Calu3 (cell line): ENCODE data around the gene HOXA7. TPM values are rescaled to one million over a fixed set of nuclear protein-coding genes. Genes with fewer than 3 reads are reported as not detected.
A peak's percentile ranks its signal among the peaks of the same experiment; 100 is the strongest.

ENCODE experiments used
- BruUV-seq: library from RNA; stranded (reverse); fragments of 400-500 nt; replicated peaks from 2 replicates; lab custom pipeline; 2021; lab: Mats Ljungman, UMichigan
- CTCF ChIA-PET: fragments of 300-600 bp; sonication (Branson Sonifier 250); formaldehyde crosslinking; loops from one replicate; lab custom pipeline; 2022; ENCODE audit warnings: antibody characterized with exemption; lab: Charles Lee
- DNase-seq: peaks from one replicate; pipeline ENCODE4 v3.0.0; 2022
- H3K27ac Mint-ChIP-seq: one replicate; pipeline ENCODE4 v1.8.0; 2022; ENCODE audit warnings: mixed read lengths; ENCODE audit not compliant: unreplicated experiment
- H3K27me3 Mint-ChIP-seq: one replicate; pipeline ENCODE4 v1.8.0; 2022; ENCODE audit warnings: mixed read lengths; ENCODE audit not compliant: unreplicated experiment
- H3K36me3 Mint-ChIP-seq: one replicate; pipeline ENCODE4 v1.8.0; 2022; ENCODE audit warnings: mild to moderate bottlenecking, moderate library complexity, mixed read lengths; ENCODE audit not compliant: insufficient read depth, unreplicated experiment
- H3K4me1 Mint-ChIP-seq: one replicate; pipeline ENCODE4 v1.8.0; 2022; ENCODE audit warnings: mild to moderate bottlenecking, low read depth, mixed read lengths; ENCODE audit not compliant: unreplicated experiment
- H3K4me3 Mint-ChIP-seq: one replicate; pipeline ENCODE4 v1.8.0; 2022; ENCODE audit warnings: mild to moderate bottlenecking, low read depth, moderate library complexity, mixed read lengths; ENCODE audit not compliant: unreplicated experiment
- H3K9me3 Mint-ChIP-seq: one replicate; pipeline ENCODE4 v1.8.0; 2022; ENCODE audit warnings: low read depth, mixed read lengths; ENCODE audit not compliant: unreplicated experiment
- CTCF ChIP-seq: fragments of 200-600 bp; IDR thresholded peaks from one replicate; pipeline ENCODE4 v1.8.0; 2022; ENCODE audit warnings: antibody characterized with exemption; ENCODE audit not compliant: unreplicated experiment
- intact Hi-C: fragments of 100-400 bp; cut with micrococcal nuclease; formaldehyde crosslinking; loops from one replicate; pipeline ENCODE4 v1.10.0; 2022; ENCODE audit not compliant: unreplicated experiment
- microRNA-seq: library from miRNA; unstranded; fragments of <30 nt; microRNA quantifications from one replicate; pipeline ENCODE4 v1.2.0, GENCODE V29; 2022
- total RNA-seq: library from RNA; stranded (reverse); gene quantifications from 2 replicates; pipeline ENCODE4 v1.2.3, GENCODE V29; 2022

The HOXA7 gene
- total RNA-seq, 1 experiment from 2014 or later: not detected

- CTCF ChIA-PET: no interaction called here
- intact Hi-C loops: no loop called here
- TF ChIP-seq CTCF: no peak
- Mint-ChIP-seq H3K27ac (no peak overlapping the region), H3K36me3 (peaks cover 8% of the 10 kb centered on the region), H3K4me3 (no peak overlapping the region), H3K9me3 (no peaks in the 10 kb centered on the region), H3K27me3 (peaks cover 28% of the 10 kb centered on the region), H3K4me1 (peaks cover 29% of the 10 kb centered on the region)
- DNase-seq: no peak
- BruUV-seq: no TSS peak
These were observed 52.0 kb downstream of the HOXA7 start for GRCh38 chr7:27104341-27105058.

Small RNAs within 50 kb of the gene (microRNA-seq; reads per million reads assigned to microRNA genes)
- gene MIR196B: 3,614 reads per million, percentile 90 among the genes with 10 or more reads in this experiment

Other genes starting within 250 kb of the HOXA7 start
- 0.24 and 0.44 TPM in 2 replicates for gene HOXA1, start 60.7 kb downstream of the HOXA7 start, total RNA-seq
- 1.9 and 3.2 TPM in 2 replicates for gene HOXA2, start 54.0 kb downstream of the HOXA7 start, total RNA-seq
- gene HOXA4, start 25.9 kb downstream of the HOXA7 start, total RNA-seq: 1.0 and 1.2 TPM in 2 replicates
- gene HOXA5, start 13.0 kb downstream of the HOXA7 start, total RNA-seq: 8.3 and 10.6 TPM in 2 replicates
- gene HOXA6, start 8.9 kb downstream of the HOXA7 start, total RNA-seq: 11.4 and 12.4 TPM in 2 replicates
- 15.9 and 20.9 TPM in 2 replicates for gene HOXA3, start 4.1 kb downstream of the HOXA7 start, total RNA-seq
- 1.7 and 2.5 TPM in 2 replicates for gene HOXA9, start 8.9 kb upstream of the HOXA7 start, total RNA-seq
- gene HOXA10, start 17.6 kb upstream of the HOXA7 start, total RNA-seq: 11.8 and 12.1 TPM in 2 replicates
- 0.39 and 0.54 TPM in 2 replicates for gene HOXA11, start 28.6 kb upstream of the HOXA7 start, total RNA-seq
- gene HOXA13, start 43.4 kb upstream of the HOXA7 start, total RNA-seq: 1.3 and 1.6 TPM in 2 replicates
- gene EVX1, start 86.1 kb upstream of the HOXA7 start, total RNA-seq: not detected in 2 replicates